ENCODE measurements around the gene PDGFA. TPM values are rescaled to one million over a fixed set of nuclear protein-coding genes. Genes with fewer than 3 reads are reported as not detected.

Gene PDGFA
- total RNA-seq, 4 donors from 2014 or later, result 5.1 to 13.5 (median 8.5) TPM

- no peaks in the 10 kb centered on the region for H3K36me3 ChIP-seq
- H3K4me1 ChIP-seq, result peaks cover 7 to 25% (median 11%) of the 10 kb centered on the region in 3 donors
- no peak overlapping the region for H3K27ac ChIP-seq
- no peaks in the 10 kb centered on the region for H3K9me3 ChIP-seq
- WGBS, 2 donors, result 35 to 73% methylated on average over 2 to 6 of the region's 10 CpGs
- H3K4me3 ChIP-seq, result no peak overlapping the region
- TF ChIP-seq CTCF (IDR thresholded peaks at IDR 0.05) (no peak), POLR2A (IDR thresholded peaks at IDR 0.05) (no peak)
- peaks cover 0 to 51% (median 0%) of the 10 kb centered on the region in 4 donors for H3K27me3 ChIP-seq
- intact Hi-C loops (cut with DNase I), result no loop called here
- no peak for DNase-seq
These were observed 68.9 kb downstream of the PDGFA start for GRCh38 chr7:450741-451140.

- no peak for DNase-seq
- WGBS, 2 donors, result 89 to 92% methylated on average over 7 to 11 of the region's 11 CpGs
- intact Hi-C loops (cut with DNase I), result no loop called here
These were observed 69.6 kb downstream of the PDGFA start for GRCh38 chr7:450036-450435.

GRCh38 chr7:449324-450019, 70.2 kb downstream of the PDGFA start:
- no peak for DNase-seq
- peaks cover 0 to 40% (median 0%) of the 10 kb centered on the region in 4 donors for H3K27me3 ChIP-seq
- H3K4me3 ChIP-seq, result no peak overlapping the region
- no peak overlapping the region for H3K27ac ChIP-seq
- no peaks in the 10 kb centered on the region for H3K36me3 ChIP-seq
- WGBS, 2 donors, result 66 to 74% methylated on average over 17 of the region's 17 CpGs
- no peaks in the 10 kb centered on the region for H3K9me3 ChIP-seq
- TF ChIP-seq POLR2A (IDR thresholded peaks at IDR 0.05) (no peak), CTCF (IDR thresholded peaks at IDR 0.05) (no peak)
- peaks cover 0 to 30% (median 11%) of the 10 kb centered on the region in 3 donors for H3K4me1 ChIP-seq
- intact Hi-C loops (cut with DNase I), result no loop called here

More at GRCh38 chr7:450036-450435, 69.6 kb downstream of the PDGFA start:
- H3K9me3 ChIP-seq, result no peaks in the 10 kb centered on the region
- no peak overlapping the region for H3K27ac ChIP-seq
- H3K4me1 ChIP-seq, result peaks cover under 1 to 24% (median 11%) of the 10 kb centered on the region in 3 donors
- TF ChIP-seq POLR2A (IDR thresholded peaks at IDR 0.05) (no peak), CTCF (IDR thresholded peaks at IDR 0.05) (no peak)
- no peak overlapping the region for H3K4me3 ChIP-seq
- peaks cover 0 to 44% (median 0%) of the 10 kb centered on the region in 4 donors for H3K27me3 ChIP-seq
- H3K36me3 ChIP-seq, result no peaks in the 10 kb centered on the region

GRCh38 chr7:447523-447922, 72.1 kb downstream of the PDGFA start:
- H3K4me1 ChIP-seq, result peaks cover 0 to 25% (median 8%) of the 10 kb centered on the region in 3 donors
- WGBS, 2 donors, result 80% methylated on average over 9 of the region's 9 CpGs
- H3K27ac ChIP-seq, result no peak overlapping the region
- no peak for DNase-seq
- no peak overlapping the region for H3K4me3 ChIP-seq
- H3K27me3 ChIP-seq, result peaks cover 0 to 20% (median 0%) of the 10 kb centered on the region in 4 donors
- H3K9me3 ChIP-seq, result no peaks in the 10 kb centered on the region
- TF ChIP-seq POLR2A (IDR thresholded peaks at IDR 0.05), result no peak
- TF ChIP-seq CTCF (IDR thresholded peaks at IDR 0.05), result no peak
- no peaks in the 10 kb centered on the region for H3K36me3 ChIP-seq
- intact Hi-C loops (cut with DNase I), result no loop called here

Other genes with a start within 250 kb of the PDGFA start
- gene FOXL3, start 229.7 kb downstream of the PDGFA start, total RNA-seq, result not detected
- gene DNAAF5, start 206.9 kb upstream of the PDGFA start, total RNA-seq, result 10 to 100 TPM; 23.7 to 30.1 (median 28.2) TPM
- 10 to 100 TPM; 10.2 to 13.1 (median 12.5) TPM for gene PRKAR1B, start 207.4 kb upstream of the PDGFA start, total RNA-seq

Measured in esophagus squamous epithelium (tissue), 5 donors.